Activated naive CD4-positive, alpha-beta T cell treated with anti-CD3 and anti-CD28 coated beads, Interleukin-2, amount 50 U/mL, for 72 hours (primary cell): ENCODE data around the gene MICALL2. TPM values are rescaled to one million over a fixed set of nuclear protein-coding genes. Genes with fewer than 3 reads are reported as not detected.

Experiments
- ATAC-seq, 2 donors: fragments of 150-1000 bp; cut with Tn5 transposase; 2 replicates each; pipeline ENCODE4 v1.10.0; 2021; ENCODE audit warnings: mild to moderate bottlenecking in 2 of 2, moderate library complexity in 2 of 2
- DNase-seq, 2 donors: peaks; one replicate each; pipeline ENCODE4 v3.0.0; 2021 to 2022; ENCODE audit warnings: low spot score in 2 of 2
- H3K27ac Mint-ChIP-seq, 2 donors: one replicate each; pipeline ENCODE4 v1.8.0; 2022; ENCODE audit warnings: mild to moderate bottlenecking in 2 of 2, mixed read lengths in 2 of 2
- H3K36me3 Mint-ChIP-seq, 2 donors: one replicate each; pipeline ENCODE4 v1.8.0; 2022; ENCODE audit warnings: mixed read lengths in 2 of 2
- H3K9me3 Mint-ChIP-seq, 2 donors: one replicate each; pipeline ENCODE4 v1.8.0; 2022; ENCODE audit warnings: mixed read lengths in 2 of 2
- total RNA-seq, 2 donors: library from RNA; stranded (reverse); gene quantifications; one replicate each; pipeline ENCODE4 v1.2.3, GENCODE V29; 2022

The MICALL2 gene
- 1 to 10 TPM; 1.4 to 9.1 TPM for total RNA-seq

GRCh38 chr7:1458683-1459511, at the start of gene MICALL2:
MICALL2 (minus strand) TSS chr7:1459470; CDS start chr7:1459326, 144 bp downstream.
- ATAC-seq: peak in 1 of 2 donors; percentile 57
- Mint-ChIP-seq H3K36me3 (no peaks in the 10 kb centered on the region), H3K9me3 (no peaks in the 10 kb centered on the region), H3K27ac (peak within 1 kb of the TSS in 1 of 2 donors; percentile 54)
- peak; percentile 22 to 67 for DNase-seq

GRCh38 chr7:1508277-1508758, 49.0 kb upstream of the MICALL2 start:
- H3K36me3 Mint-ChIP-seq: peaks cover 4 to 7% of the 10 kb centered on the region in 2 donors
- DNase-seq (no peak), ATAC-seq (no peak)
- H3K27ac Mint-ChIP-seq: peak overlapping the region; percentile 23 to 79
- no peaks in the 10 kb centered on the region for H3K9me3 Mint-ChIP-seq

- H3K27ac Mint-ChIP-seq: peak overlapping the region in 1 of 2 donors; percentile 78
- DNase-seq (peak in 1 of 2 donors; percentile 29), ATAC-seq (no peak)
- H3K36me3 Mint-ChIP-seq: peaks cover 22 to 27% of the 10 kb centered on the region in 2 donors
- H3K9me3 Mint-ChIP-seq: no peaks in the 10 kb centered on the region
Observed at GRCh38 chr7:1505731-1506550, 46.7 kb upstream of the MICALL2 start.

- Mint-ChIP-seq H3K9me3 (no peaks in the 10 kb centered on the region), H3K36me3 (peaks cover 22 to 27% of the 10 kb centered on the region in 2 donors), H3K27ac (peak within 1 kb of the TSS; percentile 85 to 96)
- DNase-seq: peak; percentile 88 to 95
- ATAC-seq: peak; percentile 88 to 96
Observed at GRCh38 chr7:1503816-1504775, 44.8 kb upstream of the MICALL2 start, which contains the start of gene INTS1. INTS1 (minus strand) TSS chr7:1504389; CDS start chr7:1503960, 429 bp downstream.

GRCh38 chr7:1503390-1503789, 44.1 kb upstream of the MICALL2 start:
- Mint-ChIP-seq H3K36me3 (peaks cover 22 to 25% of the 10 kb centered on the region in 2 donors), H3K27ac (peak overlapping the region; percentile 85 to 96), H3K9me3 (no peaks in the 10 kb centered on the region)
- ATAC-seq: no peak
- DNase-seq: no peak

GRCh38 chr7:1502845-1503244, 43.6 kb upstream of the MICALL2 start:
- no peak for DNase-seq
- H3K27ac Mint-ChIP-seq: peak overlapping the region; percentile 85 to 91

GRCh38 chr7:1501487-1502270, 42.4 kb upstream of the MICALL2 start:
- no peak for DNase-seq
- H3K9me3 Mint-ChIP-seq: no peaks in the 10 kb centered on the region
- ATAC-seq: no peak
- H3K27ac Mint-ChIP-seq: peak overlapping the region; percentile 32 to 74
- H3K36me3 Mint-ChIP-seq: peaks cover 22 to 23% of the 10 kb centered on the region in 2 donors

More at GRCh38 chr7:1502845-1503244, 43.6 kb upstream of the MICALL2 start:
- H3K9me3 Mint-ChIP-seq: no peaks in the 10 kb centered on the region
- peaks cover 22 to 23% of the 10 kb centered on the region in 2 donors for H3K36me3 Mint-ChIP-seq
- no peak for ATAC-seq

- peaks cover 22 to 23% of the 10 kb centered on the region in 2 donors for H3K36me3 Mint-ChIP-seq
- H3K27ac Mint-ChIP-seq: no peak overlapping the region
- ATAC-seq (no peak), DNase-seq (no peak)
- no peaks in the 10 kb centered on the region for H3K9me3 Mint-ChIP-seq
Observed at GRCh38 chr7:1500064-1500807, 41.0 kb upstream of the MICALL2 start.

- Mint-ChIP-seq H3K9me3 (no peaks in the 10 kb centered on the region), H3K27ac (no peak overlapping the region), H3K36me3 (peaks cover 22 to 23% of the 10 kb centered on the region in 2 donors)
- no peak for ATAC-seq
- DNase-seq: no peak
Observed at GRCh38 chr7:1499367-1500029, 40.2 kb upstream of the MICALL2 start.

GRCh38 chr7:1498370-1499305, 39.4 kb upstream of the MICALL2 start:
- H3K27ac Mint-ChIP-seq: no peak overlapping the region
- no peak for DNase-seq
- no peak for ATAC-seq
- no peaks in the 10 kb centered on the region for H3K9me3 Mint-ChIP-seq
- peaks cover 22 to 23% of the 10 kb centered on the region in 2 donors for H3K36me3 Mint-ChIP-seq

- Mint-ChIP-seq H3K27ac (peak overlapping the region in 1 of 2 donors; percentile 14), H3K36me3 (peaks cover 11% of the 10 kb centered on the region in 2 donors), H3K9me3 (no peaks in the 10 kb centered on the region)
- no peak for ATAC-seq
- DNase-seq: no peak
Observed at GRCh38 chr7:1497293-1497927, 38.1 kb upstream of the MICALL2 start.

GRCh38 chr7:1496531-1497292, 37.4 kb upstream of the MICALL2 start:
- peaks cover 4 to 7% of the 10 kb centered on the region in 2 donors for H3K36me3 Mint-ChIP-seq

More at GRCh38 chr7:1496531-1497292, 37.4 kb upstream of the MICALL2 start:
- DNase-seq (no peak), ATAC-seq (no peak)
- Mint-ChIP-seq H3K9me3 (no peaks in the 10 kb centered on the region), H3K27ac (peak overlapping the region in 1 of 2 donors; percentile 14)
